Colonic mucosa (tissue), 4 donors: ENCODE measurements around the gene ZRANB3. TPM values are rescaled to one million over a fixed set of nuclear protein-coding genes. Genes with fewer than 3 reads are reported as not detected.

Source experiments
- DNase-seq: peaks from one replicate; pipeline ENCODE4 v3.0.0-alpha.2; 2020
- H3K27ac ChIP-seq: fragments of 200-600 bp; one replicate; pipeline ENCODE4 v1.8.0; 2021
- H3K27me3 ChIP-seq: fragments of 200-600 bp; one replicate; pipeline ENCODE4 v1.8.0; 2021
- H3K36me3 ChIP-seq: fragments of 200-600 bp; one replicate; pipeline ENCODE4 v1.8.0; 2021
- H3K4me1 ChIP-seq: fragments of 200-600 bp; one replicate; pipeline ENCODE4 v1.8.0; 2021; ENCODE audit warnings: mild to moderate bottlenecking
- H3K4me3 ChIP-seq: fragments of 200-600 bp; one replicate; pipeline ENCODE4 v1.8.0; 2021
- H3K9ac ChIP-seq, 2 donors: one replicate each; pipeline ENCODE4 v1.7.0; 2013; ENCODE audit warnings: control low read depth in 2 of 2, low read depth in 2 of 2, low read length in 2 of 2
- H3K9me3 ChIP-seq: fragments of 200-600 bp; one replicate; pipeline ENCODE4 v1.8.0; 2021
- intact Hi-C: fragments of 100-400 bp; cut with DNase I; formaldehyde crosslinking; loops from one replicate; pipeline ENCODE4 v1.14.1; 2022
- total RNA-seq, 2 donors: library from RNA; stranded (reverse); fragmentation: NEBNext Ultra II Directional in 1 of 2; extraction: Animal tissue kit (Norgen Biotek cat#: 25700) in 1 of 2; gene quantifications; one replicate each; pipeline ENCODE4 v1.2.1, GENCODE V29; 2021
- TF ChIP-seq, protein P1 (sequence below): fragments of 200-600 bp; IDR thresholded peaks from one replicate; pipeline ENCODE4 v1.8.0; 2022; ENCODE audit warnings: antibody characterized with exemption, mild to moderate bottlenecking
- donor health status: healthy.
- donor health status: DM: no; HTN: no; CAD: no.
- donor health status: DM: no; HTN: no; CAD: no.

The ZRANB3 gene
- total RNA-seq, 2 donors from 2014 or later, result 2.5 to 7.8 TPM

DNA sequence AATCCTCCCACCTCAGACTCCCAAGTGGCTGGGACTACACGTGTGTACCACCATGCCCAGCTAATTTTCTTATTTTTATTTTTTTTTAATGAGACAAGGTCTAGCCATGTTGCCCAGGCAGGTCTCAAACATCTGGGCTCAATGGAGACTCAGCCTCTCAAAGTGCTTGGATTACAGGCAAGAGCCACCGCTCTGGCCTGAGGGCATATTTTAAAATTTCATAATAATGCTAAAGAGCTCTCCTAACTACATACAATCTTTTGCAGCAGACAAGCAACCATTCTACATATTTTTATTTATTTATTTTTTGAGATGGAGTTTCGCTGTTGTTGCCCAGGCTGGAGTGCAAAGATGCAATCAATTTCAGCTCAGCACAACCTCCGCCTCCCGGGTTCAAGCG is 271.9 kb downstream of the ZRANB3 start:
- Histone ChIP-seq H3K9me3 (no peaks in the 10 kb centered on the region), H3K27ac (no peak overlapping the region), H3K4me1 (no peaks in the 10 kb centered on the region), H3K9ac (no peak overlapping the region), H3K4me3 (no peak overlapping the region), H3K27me3 (no peaks in the 10 kb centered on the region), H3K36me3 (no peaks in the 10 kb centered on the region)
- TF ChIP-seq, protein P1, sequence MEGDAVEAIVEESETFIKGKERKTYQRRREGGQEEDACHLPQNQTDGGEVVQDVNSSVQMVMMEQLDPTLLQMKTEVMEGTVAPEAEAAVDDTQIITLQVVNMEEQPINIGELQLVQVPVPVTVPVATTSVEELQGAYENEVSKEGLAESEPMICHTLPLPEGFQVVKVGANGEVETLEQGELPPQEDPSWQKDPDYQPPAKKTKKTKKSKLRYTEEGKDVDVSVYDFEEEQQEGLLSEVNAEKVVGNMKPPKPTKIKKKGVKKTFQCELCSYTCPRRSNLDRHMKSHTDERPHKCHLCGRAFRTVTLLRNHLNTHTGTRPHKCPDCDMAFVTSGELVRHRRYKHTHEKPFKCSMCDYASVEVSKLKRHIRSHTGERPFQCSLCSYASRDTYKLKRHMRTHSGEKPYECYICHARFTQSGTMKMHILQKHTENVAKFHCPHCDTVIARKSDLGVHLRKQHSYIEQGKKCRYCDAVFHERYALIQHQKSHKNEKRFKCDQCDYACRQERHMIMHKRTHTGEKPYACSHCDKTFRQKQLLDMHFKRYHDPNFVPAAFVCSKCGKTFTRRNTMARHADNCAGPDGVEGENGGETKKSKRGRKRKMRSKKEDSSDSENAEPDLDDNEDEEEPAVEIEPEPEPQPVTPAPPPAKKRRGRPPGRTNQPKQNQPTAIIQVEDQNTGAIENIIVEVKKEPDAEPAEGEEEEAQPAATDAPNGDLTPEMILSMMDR, result no peak
- DNase-seq, result no peak
- intact Hi-C loops, result no loop called here

DNA sequence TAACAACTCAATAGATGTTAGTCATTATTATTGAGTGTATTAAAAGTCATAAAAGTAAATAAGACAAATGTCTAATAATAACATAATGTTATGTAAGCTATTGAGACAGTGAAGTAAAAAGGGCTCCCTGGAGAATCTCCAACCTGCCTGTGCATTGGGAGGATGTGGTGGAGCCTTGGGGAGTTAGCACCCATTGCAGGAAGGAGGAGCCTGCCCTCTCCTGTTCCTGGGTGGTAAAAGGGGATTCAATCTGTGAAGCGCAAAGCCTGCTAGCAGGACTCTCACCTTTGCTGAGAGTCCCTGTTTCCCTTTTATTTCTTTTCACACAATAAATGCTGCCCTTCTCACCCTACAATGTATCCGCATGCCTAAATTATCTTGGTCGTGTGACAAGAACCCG is 272.8 kb downstream of the ZRANB3 start:
- Histone ChIP-seq H3K4me3 (no peak overlapping the region), H3K4me1 (no peaks in the 10 kb centered on the region), H3K9me3 (no peaks in the 10 kb centered on the region), H3K27ac (no peak overlapping the region), H3K27me3 (no peaks in the 10 kb centered on the region), H3K36me3 (no peaks in the 10 kb centered on the region), H3K9ac (no peak overlapping the region)
- intact Hi-C loops, result no loop called here
- no peak for DNase-seq
- TF ChIP-seq, protein P1, result no peak

DNA sequence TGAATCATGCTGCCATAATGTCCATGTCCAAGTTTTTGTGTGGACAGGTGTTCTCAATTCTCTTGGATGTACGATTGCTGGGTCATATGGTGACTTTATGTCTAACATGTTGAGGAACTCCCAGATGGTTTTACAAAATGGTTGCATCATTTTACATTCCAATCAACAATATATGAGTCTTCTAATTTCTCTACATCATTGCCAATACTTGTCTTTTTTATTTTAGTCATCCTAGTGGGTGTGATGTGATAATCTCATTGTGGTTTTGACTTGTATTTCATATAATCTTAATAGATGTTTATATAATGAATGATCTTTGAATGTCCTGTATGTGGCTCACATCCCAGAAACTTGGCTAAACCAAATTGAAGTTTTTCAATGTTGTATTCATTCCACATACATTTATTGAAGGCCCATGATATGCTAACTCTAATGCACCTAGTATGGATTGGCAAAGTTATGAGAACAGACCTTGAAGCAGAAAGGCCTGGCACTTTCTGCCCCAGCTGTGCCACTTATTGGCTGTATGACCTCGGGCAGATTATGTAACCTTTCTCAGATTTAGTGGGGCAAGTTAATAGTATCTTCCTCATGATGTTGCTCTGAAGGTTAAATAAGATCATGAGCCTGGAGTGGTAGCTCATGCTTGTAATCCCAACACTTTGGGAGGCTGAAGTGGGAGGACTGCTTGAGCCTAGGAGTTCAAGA is 273.5 kb downstream of the ZRANB3 start:
- H3K9ac ChIP-seq, result no peak overlapping the region
- no peaks in the 10 kb centered on the region for H3K27me3 ChIP-seq
- no peaks in the 10 kb centered on the region for H3K9me3 ChIP-seq
- H3K36me3 ChIP-seq, result no peaks in the 10 kb centered on the region
- no peak for DNase-seq
- H3K4me3 ChIP-seq, result no peak overlapping the region
- intact Hi-C loops, result no loop called here
- no peaks in the 10 kb centered on the region for H3K4me1 ChIP-seq
- TF ChIP-seq, protein P1, result no peak
- no peak overlapping the region for H3K27ac ChIP-seq

DNA sequence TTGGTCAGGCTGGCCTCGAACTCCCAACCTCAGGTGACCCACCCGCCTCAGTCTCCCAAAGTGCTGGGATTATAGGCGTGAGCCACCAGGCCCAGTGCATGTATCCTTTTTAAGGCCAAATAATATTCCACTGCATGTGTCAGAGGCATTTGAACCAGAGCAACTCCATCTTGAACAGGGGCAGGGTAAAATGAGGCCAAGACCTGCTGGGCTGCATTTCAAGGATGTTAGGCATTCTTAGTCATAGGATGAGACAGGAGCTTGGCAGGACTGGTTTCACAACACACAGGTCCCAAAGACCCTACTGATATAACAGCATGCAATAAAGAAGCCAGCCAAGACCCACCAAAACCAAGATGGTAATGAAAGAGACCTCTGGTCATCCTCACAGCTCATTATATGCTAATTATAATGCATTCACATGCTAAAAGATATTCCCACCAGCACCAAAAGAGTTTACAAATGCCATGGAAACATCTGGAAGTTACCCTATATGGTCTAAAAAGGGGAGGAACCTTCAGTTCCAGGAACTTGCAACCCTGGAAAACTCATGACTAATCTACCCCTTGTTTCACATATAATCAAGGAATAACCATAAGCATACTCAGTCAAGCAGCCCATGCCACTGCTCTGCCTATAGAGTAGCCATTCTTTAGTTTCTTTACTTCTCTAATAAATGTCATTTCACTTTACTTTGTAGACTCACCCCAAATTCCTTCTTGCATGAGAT is 274.3 kb downstream of the ZRANB3 start:
- TF ChIP-seq, protein P1, result no peak

DNA sequence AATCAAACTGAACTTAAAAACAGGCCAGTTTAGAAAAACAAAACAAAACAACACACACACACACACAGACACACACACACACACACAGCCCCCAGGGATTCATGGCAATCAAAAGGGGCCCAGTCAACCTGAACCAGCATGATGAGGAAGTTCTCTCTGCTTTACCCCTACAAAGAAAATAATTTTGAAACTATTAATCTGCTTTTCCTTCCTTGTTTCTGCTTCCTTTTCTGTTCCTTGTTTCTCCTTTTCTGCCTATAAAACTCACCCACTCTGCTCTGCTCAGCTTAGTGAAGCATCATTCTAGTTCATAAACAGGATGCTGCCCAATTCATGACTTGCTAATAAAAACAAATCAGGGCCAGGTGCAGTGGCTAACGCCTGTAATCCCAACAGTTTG is 275.8 kb downstream of the ZRANB3 start:
- no peaks in the 10 kb centered on the region for H3K9me3 ChIP-seq
- intact Hi-C loops, result no loop called here
- TF ChIP-seq, protein P1, result no peak

More for the DNA sequence above, 274.3 kb downstream of the ZRANB3 start:
- intact Hi-C loops, result no loop called here
- Histone ChIP-seq H3K9me3 (no peaks in the 10 kb centered on the region), H3K36me3 (no peaks in the 10 kb centered on the region), H3K27ac (no peak overlapping the region), H3K4me3 (no peak overlapping the region), H3K9ac (no peak overlapping the region), H3K4me1 (no peaks in the 10 kb centered on the region), H3K27me3 (no peaks in the 10 kb centered on the region)
- no peak for DNase-seq

More for the DNA sequence above, 275.8 kb downstream of the ZRANB3 start:
- no peak overlapping the region for H3K9ac ChIP-seq
- no peaks in the 10 kb centered on the region for H3K36me3 ChIP-seq
- no peak for DNase-seq
- no peak overlapping the region for H3K4me3 ChIP-seq
- H3K4me1 ChIP-seq, result no peaks in the 10 kb centered on the region
- no peaks in the 10 kb centered on the region for H3K27me3 ChIP-seq
- H3K27ac ChIP-seq, result no peak overlapping the region
